Measurements from ENCODE around the gene RIMBP2.

GRCh38 chr12:130747867-130748740 is 32.0 kb upstream of the RIMBP2 start:
- TF ChIP-seq EZH2 (IDR thresholded peaks at IDR 0.05; ENCODE audit: insufficient read depth, poor library complexity, severe bottlenecking) (no peak), EZH2phosphoT487 (IDR thresholded peaks at IDR 0.05; ENCODE audit: insufficient read depth, low read depth) (no peak)
